ENCODE data around the gene ESAM. TPM values are rescaled to one million over a fixed set of nuclear protein-coding genes. Genes with fewer than 3 reads are reported as not detected.

ESAM gene
- total RNA-seq, 2 experiments from 2014 or later = 0.50 to 0.55 TPM

DNA sequence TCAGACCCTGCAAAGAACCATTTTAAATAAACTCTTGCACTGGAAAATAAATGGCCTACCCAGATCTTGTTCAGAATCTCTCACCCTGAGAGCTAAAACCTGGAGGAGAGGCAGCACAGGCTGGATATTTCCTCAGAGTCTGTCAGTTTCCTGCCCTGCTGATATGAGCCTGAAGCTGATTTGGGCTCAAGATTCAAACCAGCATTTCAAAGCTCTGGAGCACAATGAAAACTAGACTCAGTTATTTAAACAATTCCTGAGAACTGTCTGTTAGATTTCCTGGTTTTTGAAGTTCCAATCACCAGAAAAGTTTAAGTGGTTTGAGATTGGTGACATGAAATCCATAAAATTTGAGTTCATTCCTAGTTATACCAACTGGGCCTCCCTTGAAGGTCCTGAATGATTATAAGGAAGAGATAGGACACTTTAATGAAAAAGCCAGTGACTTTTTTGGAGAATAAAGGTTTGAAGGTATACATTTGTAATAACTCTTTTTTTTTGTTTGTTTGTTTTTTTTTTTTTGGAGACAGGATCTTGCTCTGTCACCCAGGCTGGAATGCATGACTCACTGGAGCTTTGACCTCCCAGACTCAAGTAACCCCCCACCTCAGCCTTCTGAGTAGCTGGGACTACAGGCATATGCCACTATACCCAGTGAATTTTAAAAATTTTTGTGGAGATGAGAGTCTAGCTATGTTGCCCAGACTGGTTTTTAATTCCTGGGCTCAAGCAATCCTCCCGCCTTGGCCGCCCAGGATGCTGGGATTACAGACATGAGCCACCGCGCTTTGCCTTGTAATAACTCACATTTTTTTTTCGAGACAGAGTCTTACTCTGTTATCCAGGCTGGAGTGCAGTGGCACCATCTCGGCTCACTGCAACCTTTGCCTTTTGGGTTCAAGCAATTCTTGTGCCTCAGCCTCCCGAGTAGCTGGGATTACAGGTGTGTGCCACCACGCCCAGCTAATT is 8.0 kb upstream of the ESAM start:
- no peaks in the 10 kb centered on the region for H3K9me3 Mint-ChIP-seq (ENCODE audit: insufficient read depth)
- ChIA-PET POLR2A (interaction anchor here (0.9 kb wide), 1 partner anchor 96 kb away, joined by 3 read pairs; the partner anchor contains the start of genes SIAE and SPA17), CTCF (interaction anchor here (1.1 to 4.7 kb wide), 7 partner anchors 10 to 101 kb away, joined by 3 to 18 read pairs (median 3); no protein-coding TSS in a partner anchor)
- no peak overlapping the region for H3K27ac Mint-ChIP-seq
- ATAC-seq (no peak), DNase-seq (no peak)
- peaks cover 8% of the 10 kb centered on the region for H3K36me3 Mint-ChIP-seq (ENCODE audit: low read depth)
- H3K4me3 Mint-ChIP-seq = no peak overlapping the region
- H3K4me1 Mint-ChIP-seq (ENCODE audit: low read depth) = no peaks in the 10 kb centered on the region
- no peaks in the 10 kb centered on the region for H3K27me3 Mint-ChIP-seq (ENCODE audit: low read depth)

- POLR2A ChIA-PET = no interaction called here
- ATAC-seq (no peak), DNase-seq (no peak)
- Mint-ChIP-seq H3K4me1 (ENCODE audit: low read depth) (no peaks in the 10 kb centered on the region), H3K9me3 (ENCODE audit: insufficient read depth) (no peaks in the 10 kb centered on the region), H3K36me3 (ENCODE audit: low read depth) (peaks cover 8% of the 10 kb centered on the region), H3K27me3 (ENCODE audit: low read depth) (no peaks in the 10 kb centered on the region), H3K4me3 (no peak overlapping the region), H3K27ac (no peak overlapping the region)
- CTCF ChIA-PET = interaction anchor here (0.9 to 4.7 kb wide), 11 partner anchors 11 to 125 kb away, joined by 3 to 18 read pairs (median 3); partner anchors contain the start of genes SIAE and SPA17
These were observed 6.8 kb upstream of the ESAM start for GRCh38 chr11:124768914-124769313.

GRCh38 chr11:124766156-124766555 is 4.1 kb upstream of the ESAM start:
- Mint-ChIP-seq H3K36me3 (ENCODE audit: low read depth) (peaks cover 3% of the 10 kb centered on the region), H3K9me3 (ENCODE audit: insufficient read depth) (no peaks in the 10 kb centered on the region), H3K27me3 (ENCODE audit: low read depth) (peaks cover 6% of the 10 kb centered on the region), H3K27ac (no peak overlapping the region), H3K4me3 (no peak overlapping the region), H3K4me1 (ENCODE audit: low read depth) (peaks cover 9% of the 10 kb centered on the region)
- no peak for DNase-seq
- POLR2A ChIA-PET = no interaction called here
- CTCF ChIA-PET = interaction anchor here (0.6 to 6.6 kb wide), 7 partner anchors 21 to 97 kb away, joined by 3 to 89 read pairs (median 3); no protein-coding TSS in a partner anchor
- ATAC-seq = no peak

DNA sequence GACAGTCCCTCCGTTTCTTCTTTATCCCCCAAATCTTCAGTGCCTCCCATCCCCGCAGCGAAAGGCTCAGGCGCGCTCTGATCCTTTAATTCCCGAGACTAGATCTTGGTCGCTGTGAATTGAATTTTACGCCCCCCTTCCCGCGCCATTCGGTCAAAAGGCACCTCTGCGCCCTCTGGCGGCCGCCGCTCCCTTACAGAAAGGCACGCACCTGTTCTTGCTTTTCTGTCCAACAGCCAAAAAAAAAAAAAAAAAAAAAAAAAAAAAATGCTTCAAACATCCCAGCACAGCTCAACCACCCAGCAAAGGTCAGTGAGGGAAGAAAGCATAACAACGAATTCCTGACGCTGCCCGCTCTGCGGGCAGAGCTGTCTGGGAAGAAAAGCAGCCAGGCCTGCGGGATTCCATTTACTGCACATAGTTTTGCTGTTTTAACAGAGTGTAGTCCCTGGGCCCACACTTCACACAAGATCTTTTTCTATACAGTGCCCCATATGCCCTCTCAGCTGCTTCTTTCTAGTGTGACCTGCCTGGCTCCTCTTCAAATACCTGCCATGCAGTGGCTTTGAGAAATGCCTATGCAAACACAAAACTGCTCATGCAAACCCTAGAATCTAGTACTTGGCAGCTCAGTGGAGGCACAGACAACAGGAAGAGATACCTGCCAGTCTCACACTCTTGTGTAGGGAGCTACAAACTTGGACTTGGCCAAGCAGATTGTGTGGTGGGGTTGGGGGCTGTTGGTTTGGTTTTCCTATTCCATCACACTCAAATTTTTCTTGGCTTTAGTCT is 1.3 kb upstream of the ESAM start:
- H3K27ac Mint-ChIP-seq = peak overlapping the region; percentile 53
- ATAC-seq = peak; percentile 52
- H3K27me3 Mint-ChIP-seq (ENCODE audit: low read depth) = peaks cover 28% of the 10 kb centered on the region

GRCh38 chr11:124762624-124763155 is 600 bp upstream of the ESAM start:
- POLR2A ChIA-PET = interaction anchor here (0.7 to 1.0 kb wide), 3 partner anchors 16 to 667 kb away, joined by 3 to 4 read pairs (median 3); no protein-coding TSS in a partner anchor
- DNase-seq (no peak), ATAC-seq (peak; percentile 34)
- Mint-ChIP-seq H3K27ac (no peak overlapping the region), H3K4me3 (peak overlapping the region; percentile 87), H3K9me3 (ENCODE audit: insufficient read depth) (no peaks in the 10 kb centered on the region), H3K36me3 (ENCODE audit: low read depth) (peaks cover 1% of the 10 kb centered on the region), H3K4me1 (ENCODE audit: low read depth) (peaks cover 29% of the 10 kb centered on the region), H3K27me3 (ENCODE audit: low read depth) (peaks cover 31% of the 10 kb centered on the region)
- CTCF ChIA-PET = interaction anchor here (0.6 to 6.6 kb wide), 21 partner anchors 10 to 188 kb away, joined by 3 to 108 read pairs (median 11); partner anchors contain the start of genes MSANTD2, NRGN and VSIG2

More for the DNA sequence above, 1.3 kb upstream of the ESAM start:
- H3K36me3 Mint-ChIP-seq (ENCODE audit: low read depth) = peaks cover 3% of the 10 kb centered on the region
- ChIA-PET CTCF (interaction anchor here (0.6 to 6.6 kb wide), 33 partner anchors 9 to 187 kb away, joined by 3 to 108 read pairs (median 5); partner anchors contain the start of genes MSANTD2, NRGN, SIAE and SPA17), POLR2A (interaction anchor here (0.7 to 1.0 kb wide), 2 partner anchors 17 to 667 kb away, joined by 3 to 4 read pairs; no protein-coding TSS in a partner anchor)
- DNase-seq = peak; percentile 90
- no peaks in the 10 kb centered on the region for H3K9me3 Mint-ChIP-seq (ENCODE audit: insufficient read depth)
- H3K4me1 Mint-ChIP-seq (ENCODE audit: low read depth) = peaks cover 23% of the 10 kb centered on the region
- H3K4me3 Mint-ChIP-seq = peak overlapping the region; percentile 87

DNA sequence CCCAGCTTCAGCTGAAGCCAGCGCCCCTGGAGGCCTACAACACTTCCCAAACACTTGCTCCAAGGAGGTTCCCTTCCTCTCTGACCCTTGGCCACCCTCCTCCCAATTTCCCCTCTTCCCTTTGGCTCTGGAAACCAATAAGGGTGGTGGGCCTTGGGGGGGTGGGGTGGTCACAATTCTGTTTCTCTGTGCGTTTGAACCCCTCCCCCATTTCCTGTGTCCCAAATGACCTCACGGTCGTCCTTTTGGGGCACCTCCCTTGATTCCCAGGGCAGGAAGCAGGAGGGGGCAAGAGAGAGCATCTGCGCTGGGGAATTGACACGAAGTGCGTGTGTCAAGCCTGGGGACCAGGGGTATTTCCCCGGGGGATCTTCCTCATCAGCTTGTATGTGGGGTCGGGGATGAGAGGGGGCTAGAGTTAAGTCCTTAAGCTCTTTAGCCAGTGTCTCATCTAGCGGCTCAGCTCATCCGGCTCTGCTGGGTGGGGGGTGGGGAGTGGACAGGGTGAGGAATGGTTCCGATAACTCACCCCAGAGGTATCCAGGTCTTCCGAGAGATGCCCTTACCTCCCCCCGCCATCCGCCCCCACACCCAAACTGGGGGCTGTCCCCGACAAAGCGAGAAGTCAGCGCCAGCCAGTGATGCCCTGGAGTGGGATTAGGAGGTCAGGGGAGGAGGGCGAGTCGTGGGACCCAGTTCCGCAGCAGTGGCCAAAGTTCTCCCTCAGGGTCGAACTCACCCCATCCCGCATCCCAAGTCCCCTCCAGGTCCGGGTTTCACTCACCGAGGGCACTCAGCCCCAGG is 587 bp downstream of the ESAM start:
- CTCF ChIA-PET = interaction anchor here (0.6 to 6.6 kb wide), 9 partner anchors 9 to 92 kb away, joined by 3 to 108 read pairs (median 26); partner anchors contain the start of genes SIAE, SPA17 and VSIG2
- Mint-ChIP-seq H3K36me3 (ENCODE audit: low read depth) (no peaks in the 10 kb centered on the region), H3K27me3 (ENCODE audit: low read depth) (peaks cover 40% of the 10 kb centered on the region), H3K4me3 (peak overlapping the region; percentile 55), H3K27ac (no peak overlapping the region), H3K9me3 (ENCODE audit: insufficient read depth) (no peaks in the 10 kb centered on the region), H3K4me1 (ENCODE audit: low read depth) (peaks cover 31% of the 10 kb centered on the region)
- ATAC-seq (no peak), DNase-seq (no peak)
- POLR2A ChIA-PET = interaction anchor here (0.5 to 0.7 kb wide), 2 partner anchors 115 to 137 kb away, joined by 3 to 6 read pairs; no protein-coding TSS in a partner anchor

DNA sequence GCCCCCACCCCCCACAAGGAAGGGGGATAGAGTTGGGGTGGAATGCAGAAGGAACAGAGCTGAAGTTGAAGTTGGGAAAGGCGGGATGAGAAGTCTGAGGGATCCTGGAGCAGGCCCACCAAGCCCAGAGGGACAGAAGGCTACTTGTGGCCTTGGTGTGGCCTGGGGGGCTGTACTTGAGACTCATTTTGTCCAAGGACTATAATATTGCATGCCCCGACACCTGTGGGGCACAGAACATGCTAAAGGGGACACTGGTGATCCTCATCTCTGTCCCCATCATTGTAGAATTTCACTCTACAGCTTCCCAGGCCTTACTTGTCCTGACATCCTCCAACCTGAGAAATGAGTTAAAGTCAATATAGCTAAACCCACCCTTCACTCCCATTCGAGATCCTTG is 1.3 kb downstream of the ESAM start:
- H3K27me3 Mint-ChIP-seq (ENCODE audit: low read depth) = peaks cover 46% of the 10 kb centered on the region
- no peak overlapping the region for H3K4me3 Mint-ChIP-seq
- POLR2A ChIA-PET = interaction anchor here (2.8 kb wide), 1 partner anchor 14 kb away, joined by 7 read pairs; no protein-coding TSS in a partner anchor

DNA sequence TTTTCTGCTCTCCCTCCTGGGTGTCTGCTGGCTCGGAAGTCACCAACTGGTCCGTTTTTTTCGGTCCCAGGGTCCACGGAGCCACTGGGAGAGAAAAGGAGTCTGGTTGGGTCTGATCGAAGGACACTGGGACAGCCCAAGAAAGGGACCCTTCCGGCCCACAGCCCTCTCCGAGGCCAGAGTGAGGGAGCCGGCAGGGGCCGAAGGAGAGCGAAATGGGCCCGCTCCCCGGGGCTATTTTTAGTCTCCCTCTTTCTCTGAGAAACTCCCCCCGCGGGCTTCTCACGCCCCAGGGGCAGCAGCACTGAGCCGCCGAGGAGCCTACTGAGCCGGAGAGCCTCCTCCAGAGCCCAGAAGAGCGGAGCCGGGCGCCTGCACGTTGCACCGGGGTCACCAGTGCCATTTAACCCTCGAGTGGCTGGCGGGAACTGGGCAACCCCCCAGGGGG is 1.9 kb downstream of the ESAM start:
- DNase-seq = no peak
- H3K27ac Mint-ChIP-seq = no peak overlapping the region
- no peaks in the 10 kb centered on the region for H3K36me3 Mint-ChIP-seq (ENCODE audit: low read depth)
- peaks cover 46% of the 10 kb centered on the region for H3K27me3 Mint-ChIP-seq (ENCODE audit: low read depth)
- H3K4me1 Mint-ChIP-seq (ENCODE audit: low read depth) = peaks cover 39% of the 10 kb centered on the region
- ChIA-PET CTCF (interaction anchor here (1.6 to 5.3 kb wide), 3 partner anchors 34 to 91 kb away, joined by 7 to 108 read pairs (median 34); no protein-coding TSS in a partner anchor), POLR2A (interaction anchor here (2.8 kb wide), 1 partner anchor 14 kb away, joined by 7 read pairs; no protein-coding TSS in a partner anchor)
- H3K4me3 Mint-ChIP-seq = no peak overlapping the region
- no peak for ATAC-seq
- H3K9me3 Mint-ChIP-seq (ENCODE audit: insufficient read depth) = no peaks in the 10 kb centered on the region

More for the DNA sequence above, 1.3 kb downstream of the ESAM start:
- no peaks in the 10 kb centered on the region for H3K36me3 Mint-ChIP-seq (ENCODE audit: low read depth)
- peaks cover 37% of the 10 kb centered on the region for H3K4me1 Mint-ChIP-seq (ENCODE audit: low read depth)
- no peak for DNase-seq
- no peaks in the 10 kb centered on the region for H3K9me3 Mint-ChIP-seq (ENCODE audit: insufficient read depth)
- no peak for ATAC-seq
- no peak overlapping the region for H3K27ac Mint-ChIP-seq
- CTCF ChIA-PET = interaction anchor here (1.2 to 6.6 kb wide), 5 partner anchors 16 to 92 kb away, joined by 4 to 108 read pairs (median 34); no protein-coding TSS in a partner anchor

DNA sequence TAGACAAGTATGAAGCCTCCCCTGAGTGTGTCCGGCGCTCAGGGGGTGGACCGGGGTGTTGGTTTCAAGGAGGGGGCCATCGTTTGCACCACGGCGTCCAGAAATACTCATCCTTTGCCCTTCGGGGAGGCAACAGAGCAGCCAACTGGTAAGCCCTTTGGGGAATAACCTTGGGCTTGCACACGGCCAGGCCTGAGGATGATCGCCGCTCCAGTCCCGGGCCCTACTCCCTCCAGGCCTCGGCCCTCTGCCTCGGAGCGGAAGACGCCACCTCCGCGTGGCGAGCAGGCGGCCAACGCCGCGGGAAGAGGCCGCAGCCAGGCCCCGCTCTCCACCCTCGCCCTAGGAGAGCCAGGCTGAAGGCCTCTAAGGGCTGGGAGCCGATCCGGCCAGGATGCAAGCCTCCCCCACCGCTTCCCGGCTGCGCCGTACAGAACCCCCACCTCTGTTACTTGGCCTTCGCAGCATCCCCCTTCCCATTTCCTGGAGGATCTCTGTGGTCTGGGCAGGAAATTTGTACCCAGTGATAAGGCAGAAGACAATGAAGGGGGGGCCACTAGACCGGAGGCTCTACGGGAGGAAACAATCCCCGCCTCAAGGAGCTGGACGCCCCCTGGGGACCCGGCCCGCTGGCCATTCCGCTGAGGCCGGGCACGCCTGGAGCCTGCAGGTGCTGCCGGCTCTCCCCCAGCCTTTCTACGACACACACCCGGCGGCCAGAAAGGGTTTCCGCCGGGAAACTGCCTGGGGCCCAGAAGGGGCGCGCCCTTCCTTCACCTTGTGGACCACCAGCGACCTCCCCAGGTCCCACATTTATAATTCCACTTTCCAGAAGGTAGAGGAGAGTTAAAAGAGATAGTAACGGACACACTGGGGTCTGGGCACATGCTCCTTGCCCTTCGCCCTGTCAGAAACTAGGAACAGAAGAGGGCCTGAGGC is 2.6 kb downstream of the ESAM start:
- DNase-seq (no peak), ATAC-seq (no peak)
- no peak overlapping the region for H3K4me3 Mint-ChIP-seq
- no peak overlapping the region for H3K27ac Mint-ChIP-seq
- POLR2A ChIA-PET = interaction anchor here (2.8 kb wide), 1 partner anchor 13 kb away, joined by 7 read pairs; no protein-coding TSS in a partner anchor
- peaks cover 46% of the 10 kb centered on the region for H3K27me3 Mint-ChIP-seq (ENCODE audit: low read depth)
- no peaks in the 10 kb centered on the region for H3K9me3 Mint-ChIP-seq (ENCODE audit: insufficient read depth)
- no peaks in the 10 kb centered on the region for H3K36me3 Mint-ChIP-seq (ENCODE audit: low read depth)
- peaks cover 39% of the 10 kb centered on the region for H3K4me1 Mint-ChIP-seq (ENCODE audit: low read depth)
- CTCF ChIA-PET = interaction anchor here (1.1 to 2.3 kb wide), 3 partner anchors 13 to 105 kb away, joined by 3 to 23 read pairs (median 6); no protein-coding TSS in a partner anchor

All from activated CD8-positive, alpha-beta T cell treated with anti-CD3 and anti-CD28 coated beads, Interleukin-2, amount 10 ng/mL, durations not matched to agents 7 days and 5 days (primary cell).